Globus pallidus (tissue), 1 donor: ENCODE results near the gene HHIPL1.

Source experiments
- DNase-seq: peaks from one replicate; pipeline ENCODE4 v3.0.0-alpha.2; 2015; ENCODE audit warnings: low spot score

HHIPL1 gene

GRCh38 chr14:99676657-99677056, 31.7 kb downstream of the HHIPL1 start:
- DNase-seq: no peak

- no peak for DNase-seq
Measured at GRCh38 chr14:99677231-99678140, 32.6 kb downstream of the HHIPL1 start.

GRCh38 chr14:99678198-99678597, 33.3 kb downstream of the HHIPL1 start:
- DNase-seq: no peak

- DNase-seq: no peak
Measured at GRCh38 chr14:99679111-99679510, 34.2 kb downstream of the HHIPL1 start.

- DNase-seq: no peak
Measured at GRCh38 chr14:99679543-99679942, 34.6 kb downstream of the HHIPL1 start.

GRCh38 chr14:99679996-99680395, 35.1 kb downstream of the HHIPL1 start:
- no peak for DNase-seq

GRCh38 chr14:99681101-99681831, 36.3 kb downstream of the HHIPL1 start:
- no peak for DNase-seq

GRCh38 chr14:99681832-99682148, 36.9 kb downstream of the HHIPL1 start:
- no peak for DNase-seq

- peak; percentile 64 for DNase-seq
Measured at GRCh38 chr14:99682809-99683618, 38.1 kb downstream of the HHIPL1 start.

GRCh38 chr14:99683619-99684409, 38.9 kb downstream of the HHIPL1 start, which contains the start of gene CYP46A1:
Gene CYP46A1, plus strand, starts transcription at chr14:99684298. Its CDS starts 120 bp downstream, at chr14:99684418.
- peak; percentile 100 for DNase-seq

GRCh38 chr14:99684410-99684934, 39.5 kb downstream of the HHIPL1 start:
- no peak for DNase-seq

GRCh38 chr14:99685151-99685591, 40.2 kb downstream of the HHIPL1 start:
- no peak for DNase-seq

GRCh38 chr14:99685596-99685995, 40.7 kb downstream of the HHIPL1 start:
- DNase-seq: no peak

GRCh38 chr14:99686557-99687283, 41.8 kb downstream of the HHIPL1 start:
- no peak for DNase-seq

GRCh38 chr14:99687284-99688209, 42.6 kb downstream of the HHIPL1 start:
- DNase-seq: no peak

- DNase-seq: no peak
Measured at GRCh38 chr14:99688210-99688581, 43.3 kb downstream of the HHIPL1 start.

GRCh38 chr14:99688629-99689028, 43.7 kb downstream of the HHIPL1 start:
- no peak for DNase-seq

GRCh38 chr14:99689266-99690236, 44.6 kb downstream of the HHIPL1 start:
- DNase-seq: no peak
